DOHH2 (cell line): ENCODE results near the gene AMPH.

Experiments used
- CTCF ChIP-seq: fragments of 200-600 bp; sonication (generic); IDR thresholded peaks from one replicate; pipeline ENCODE4 v1.5.1; 2014; ENCODE audit warnings: antibody characterized with exemption, mild to moderate bottlenecking, low read depth, low read length; ENCODE audit not compliant: poor library complexity, severe bottlenecking
- EZH2phosphoT487 ChIP-seq: fragments of 200-600 bp; sonication (generic); IDR thresholded peaks from 2 replicates; pipeline ENCODE4 v1.6.1; 2017; ENCODE audit warnings: borderline replicate concordance, mild to moderate bottlenecking, antibody characterized with exemption, low read length, moderate library complexity, mixed read lengths

GRCh38 chr7:38385682-38386081 is 245.5 kb downstream of the AMPH start:
- TF ChIP-seq CTCF (no peak), EZH2phosphoT487 (no peak)
